Muscle layer of duodenum (tissue), 2 donors: ENCODE data around the gene RPAP3.

Source experiments
- H3K27ac ChIP-seq: one replicate; pipeline ENCODE4 v1.7.0; 2013; ENCODE audit warnings: mild to moderate bottlenecking, low read length
- H3K27me3 ChIP-seq: one replicate; pipeline ENCODE4 v1.7.0; 2013; ENCODE audit warnings: low read depth, mild to moderate bottlenecking, control low read depth, low read length
- H3K36me3 ChIP-seq, 2 donors: one replicate each; pipeline ENCODE4 v1.7.0; 2013; ENCODE audit warnings: low read length in 2 of 2, control low read depth in 1 of 2, mild to moderate bottlenecking in 1 of 2; ENCODE audit not compliant: insufficient read depth in 2 of 2, control insufficient read depth in 1 of 2
- H3K4me1 ChIP-seq, 2 donors: one replicate each; pipeline ENCODE4 v1.7.0; 2013; ENCODE audit warnings: low read length in 2 of 2, mild to moderate bottlenecking in 2 of 2, control low read depth in 1 of 2, moderate library complexity in 1 of 2; ENCODE audit not compliant: insufficient read depth in 2 of 2, control insufficient read depth in 1 of 2
- H3K4me3 ChIP-seq, 2 donors: one replicate each; pipeline ENCODE4 v1.7.0; 2013; ENCODE audit warnings: low read length in 2 of 2, low read depth in 1 of 2, mild to moderate bottlenecking in 1 of 2
- H3K9me3 ChIP-seq, 2 donors: one replicate each; pipeline ENCODE4 v1.7.0; 2013; ENCODE audit warnings: low read length in 2 of 2, control low read depth in 1 of 2, mild to moderate bottlenecking in 1 of 2; ENCODE audit not compliant: control insufficient read depth in 1 of 2
- donor health status: healthy.

Gene RPAP3

GRCh38 chr12:47748507-47748828, 42.6 kb upstream of the RPAP3 start:
- H3K4me1 ChIP-seq, result no peaks in the 10 kb centered on the region
- H3K4me3 ChIP-seq, result no peak overlapping the region
- H3K36me3 ChIP-seq, result no peaks in the 10 kb centered on the region
- H3K9me3 ChIP-seq, result no peaks in the 10 kb centered on the region
- H3K27me3 ChIP-seq, result no peaks in the 10 kb centered on the region
- H3K27ac ChIP-seq, result no peak overlapping the region

GRCh38 chr12:47747596-47748506, 42.0 kb upstream of the RPAP3 start:
- no peak overlapping the region for H3K27ac ChIP-seq
- H3K4me3 ChIP-seq, result no peak overlapping the region
- H3K9me3 ChIP-seq, result no peaks in the 10 kb centered on the region
- H3K27me3 ChIP-seq, result no peaks in the 10 kb centered on the region
- no peaks in the 10 kb centered on the region for H3K36me3 ChIP-seq
- no peaks in the 10 kb centered on the region for H3K4me1 ChIP-seq

GRCh38 chr12:47747126-47747525, 41.3 kb upstream of the RPAP3 start:
- Histone ChIP-seq H3K27ac (no peak overlapping the region), H3K4me3 (no peak overlapping the region), H3K4me1 (no peaks in the 10 kb centered on the region), H3K9me3 (no peaks in the 10 kb centered on the region), H3K36me3 (no peaks in the 10 kb centered on the region), H3K27me3 (no peaks in the 10 kb centered on the region)

- Histone ChIP-seq H3K27me3 (no peaks in the 10 kb centered on the region), H3K36me3 (no peaks in the 10 kb centered on the region), H3K9me3 (no peaks in the 10 kb centered on the region), H3K4me3 (no peak overlapping the region), H3K4me1 (peaks cover 0 to 5% of the 10 kb centered on the region in 2 donors), H3K27ac (no peak overlapping the region)
Measured at GRCh38 chr12:47746523-47746922, 40.7 kb upstream of the RPAP3 start.

GRCh38 chr12:47746073-47746472, 40.2 kb upstream of the RPAP3 start:
- Histone ChIP-seq H3K4me1 (peaks cover 0 to 9% of the 10 kb centered on the region in 2 donors), H3K9me3 (no peaks in the 10 kb centered on the region), H3K4me3 (no peak overlapping the region), H3K27me3 (no peaks in the 10 kb centered on the region), H3K27ac (no peak overlapping the region), H3K36me3 (no peaks in the 10 kb centered on the region)

- H3K36me3 ChIP-seq, result no peaks in the 10 kb centered on the region
- H3K4me3 ChIP-seq, result no peak overlapping the region
- H3K27me3 ChIP-seq, result no peaks in the 10 kb centered on the region
- no peak overlapping the region for H3K27ac ChIP-seq
- H3K4me1 ChIP-seq, result peaks cover 0 to 13% of the 10 kb centered on the region in 2 donors
- H3K9me3 ChIP-seq, result no peaks in the 10 kb centered on the region
Measured at GRCh38 chr12:47745485-47746041, 39.7 kb upstream of the RPAP3 start.

- Histone ChIP-seq H3K9me3 (no peaks in the 10 kb centered on the region), H3K27ac (no peak overlapping the region), H3K4me1 (peaks cover 0 to 17% of the 10 kb centered on the region in 2 donors), H3K27me3 (no peaks in the 10 kb centered on the region), H3K4me3 (no peak overlapping the region), H3K36me3 (no peaks in the 10 kb centered on the region)
Measured at GRCh38 chr12:47744778-47745436, 39.1 kb upstream of the RPAP3 start.

- H3K27ac ChIP-seq, result no peak overlapping the region
- peaks cover 0 to 20% of the 10 kb centered on the region in 2 donors for H3K4me1 ChIP-seq
- no peaks in the 10 kb centered on the region for H3K36me3 ChIP-seq
- no peaks in the 10 kb centered on the region for H3K27me3 ChIP-seq
- H3K9me3 ChIP-seq, result no peaks in the 10 kb centered on the region
- H3K4me3 ChIP-seq, result no peak overlapping the region
Measured at GRCh38 chr12:47744005-47744651, 38.3 kb upstream of the RPAP3 start.

GRCh38 chr12:47743311-47743860, 37.6 kb upstream of the RPAP3 start:
- Histone ChIP-seq H3K4me1 (peaks cover 0 to 20% of the 10 kb centered on the region in 2 donors), H3K4me3 (no peak overlapping the region), H3K9me3 (no peaks in the 10 kb centered on the region), H3K36me3 (no peaks in the 10 kb centered on the region), H3K27me3 (no peaks in the 10 kb centered on the region), H3K27ac (no peak overlapping the region)

- Histone ChIP-seq H3K36me3 (no peaks in the 10 kb centered on the region), H3K9me3 (no peaks in the 10 kb centered on the region), H3K27me3 (no peaks in the 10 kb centered on the region), H3K4me1 (peaks cover 3 to 30% of the 10 kb centered on the region in 2 donors), H3K27ac (no peak overlapping the region), H3K4me3 (no peak overlapping the region)
Measured at GRCh38 chr12:47742253-47742825, 36.5 kb upstream of the RPAP3 start.

- no peak overlapping the region for H3K4me3 ChIP-seq
- no peaks in the 10 kb centered on the region for H3K27me3 ChIP-seq
- H3K36me3 ChIP-seq, result no peaks in the 10 kb centered on the region
- H3K27ac ChIP-seq, result no peak overlapping the region
- H3K4me1 ChIP-seq, result peaks cover 10 to 40% of the 10 kb centered on the region in 2 donors
- no peaks in the 10 kb centered on the region for H3K9me3 ChIP-seq
Measured at GRCh38 chr12:47741340-47741703, 35.5 kb upstream of the RPAP3 start.
